ENCODE results near the gene BUB1B. TPM values are rescaled to one million over a fixed set of nuclear protein-coding genes. Genes with fewer than 3 reads are reported as not detected.

BUB1B gene
- total RNA-seq, 1 donor from 2014 or later: 1.7 TPM

GRCh38 chr15:40235201-40235885 is 74.5 kb downstream of the BUB1B start:
- intact Hi-C loops (cut with micrococcal nuclease): no loop called here
- ATAC-seq (no peak), DNase-seq (no peak)

GRCh38 chr15:40238532-40239403 is 77.9 kb downstream of the BUB1B start, which contains the start of gene PAK6:
PAK6 (plus strand) TSS chr15:40239063; CDS start chr15:40264786, 25,723 bp downstream.
- ATAC-seq (peak; percentile 82), DNase-seq (peak; percentile 47)
- intact Hi-C loops (cut with micrococcal nuclease): no loop called here

DNA sequence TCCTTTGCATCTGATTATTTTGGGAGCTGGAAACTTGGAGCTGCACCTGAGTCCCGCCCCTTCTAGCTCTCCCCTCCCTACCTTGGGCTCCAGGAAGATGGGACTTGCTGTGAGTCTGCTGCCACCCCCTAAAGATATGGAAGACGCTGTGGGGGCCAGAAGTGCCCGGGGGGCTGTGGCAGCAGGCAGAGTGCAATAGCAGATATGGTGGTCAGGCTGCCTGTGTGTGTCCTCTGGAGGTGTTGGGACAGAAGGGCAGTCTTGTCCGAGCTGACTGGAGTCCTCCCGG is 78.5 kb downstream of the BUB1B start:
- DNase-seq (no peak), ATAC-seq (no peak)
- intact Hi-C loops (cut with micrococcal nuclease): no loop called here

- DNase-seq: no peak
- no peak for ATAC-seq
- intact Hi-C loops (cut with micrococcal nuclease): no loop called here
These were observed 79.1 kb downstream of the BUB1B start for GRCh38 chr15:40239693-40240618.

DNA sequence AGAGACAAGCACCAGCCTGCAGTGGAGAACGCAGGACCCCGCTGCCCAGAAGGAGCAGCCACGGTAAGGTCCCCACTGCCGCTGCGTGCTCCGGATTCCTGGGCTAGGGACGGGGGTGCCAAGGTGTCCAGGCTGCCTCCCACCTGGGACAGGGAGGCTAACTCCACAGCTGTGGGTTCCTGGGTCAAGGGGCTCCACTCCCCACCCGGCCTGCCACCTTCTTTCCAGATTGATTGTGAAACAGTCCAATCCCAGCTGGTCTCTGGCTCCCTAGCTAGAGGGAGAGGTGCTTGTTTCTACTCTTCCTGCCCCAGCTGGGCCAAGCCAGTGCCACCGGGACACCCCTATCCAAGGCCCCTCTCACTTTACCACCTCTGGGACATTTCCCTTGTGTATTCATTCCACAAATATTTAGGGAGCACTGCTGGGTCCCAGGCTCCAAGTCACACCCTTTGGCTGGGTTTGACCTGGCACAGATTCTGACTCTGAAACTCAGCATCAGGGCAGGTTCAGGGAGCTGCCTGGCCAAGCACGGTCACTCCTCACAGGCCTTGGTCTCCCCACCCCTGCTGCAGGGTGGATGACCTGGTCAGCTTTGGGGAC is 79.9 kb downstream of the BUB1B start:
- ATAC-seq: no peak
- intact Hi-C loops (cut with micrococcal nuclease): no loop called here
- DNase-seq: no peak

- intact Hi-C loops (cut with micrococcal nuclease): no loop called here
- DNase-seq (no peak), ATAC-seq (no peak)
These were observed 80.7 kb downstream of the BUB1B start for GRCh38 chr15:40241269-40242212.

DNA sequence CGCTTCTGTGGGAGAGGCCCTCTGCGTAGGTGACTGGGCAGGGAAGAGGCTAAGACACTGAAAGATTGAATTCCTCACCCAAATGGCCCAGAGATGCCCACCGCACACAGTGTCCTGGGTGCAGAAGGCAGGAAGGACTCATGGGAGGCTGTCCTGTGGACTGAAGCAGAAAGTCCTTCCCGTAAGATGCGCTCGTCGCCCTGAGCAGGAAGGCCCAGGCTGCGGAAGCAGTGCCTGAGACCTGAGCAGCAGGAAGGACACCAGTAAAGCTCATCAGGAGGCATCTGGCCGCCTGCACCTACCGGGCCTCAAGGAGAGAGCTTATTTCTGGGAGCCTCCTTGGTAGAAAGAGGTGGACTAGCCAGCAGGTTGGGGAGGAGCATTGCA is 81.3 kb downstream of the BUB1B start:
- DNase-seq (no peak), ATAC-seq (no peak)
- intact Hi-C loops (cut with micrococcal nuclease): no loop called here

DNA sequence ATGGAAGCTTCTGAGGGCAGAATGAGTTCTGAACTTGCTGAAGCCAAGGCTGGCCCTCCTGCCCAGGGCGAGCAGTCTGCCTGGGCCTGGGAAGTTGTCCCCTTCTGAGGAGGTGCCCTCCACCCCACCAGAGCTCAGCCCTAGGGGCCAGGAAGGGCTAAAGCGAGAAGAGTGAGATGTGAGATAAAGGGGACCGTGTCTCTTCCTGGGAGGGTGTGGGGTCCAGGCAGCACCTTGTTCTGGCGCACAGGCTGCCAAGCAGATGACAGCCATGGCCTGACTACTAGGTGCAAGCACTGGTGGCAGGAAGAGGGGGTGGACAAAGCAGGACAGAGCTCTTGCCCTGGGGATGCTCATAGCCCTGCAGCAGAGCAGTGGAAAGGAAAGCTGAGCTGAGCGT is 81.7 kb downstream of the BUB1B start:
- ATAC-seq: no peak
- no peak for DNase-seq
- intact Hi-C loops (cut with micrococcal nuclease): no loop called here

GRCh38 chr15:40243126-40243810 is 82.4 kb downstream of the BUB1B start:
- intact Hi-C loops (cut with micrococcal nuclease): no loop called here
- ATAC-seq (no peak), DNase-seq (no peak)

- intact Hi-C loops (cut with micrococcal nuclease): no loop called here
- no peak for DNase-seq
- no peak for ATAC-seq
These were observed 84.2 kb downstream of the BUB1B start for GRCh38 chr15:40244961-40245523.

GRCh38 chr15:40245666-40246450 is 85.0 kb downstream of the BUB1B start:
- DNase-seq (no peak), ATAC-seq (no peak)
- intact Hi-C loops (cut with micrococcal nuclease): no loop called here

- ATAC-seq (no peak), DNase-seq (no peak)
- intact Hi-C loops (cut with micrococcal nuclease): no loop called here
These were observed 85.8 kb downstream of the BUB1B start for GRCh38 chr15:40246496-40247280.

GRCh38 chr15:40247406-40247971 is 86.6 kb downstream of the BUB1B start:
- DNase-seq: no peak
- intact Hi-C loops (cut with micrococcal nuclease): no loop called here
- no peak for ATAC-seq

DNA sequence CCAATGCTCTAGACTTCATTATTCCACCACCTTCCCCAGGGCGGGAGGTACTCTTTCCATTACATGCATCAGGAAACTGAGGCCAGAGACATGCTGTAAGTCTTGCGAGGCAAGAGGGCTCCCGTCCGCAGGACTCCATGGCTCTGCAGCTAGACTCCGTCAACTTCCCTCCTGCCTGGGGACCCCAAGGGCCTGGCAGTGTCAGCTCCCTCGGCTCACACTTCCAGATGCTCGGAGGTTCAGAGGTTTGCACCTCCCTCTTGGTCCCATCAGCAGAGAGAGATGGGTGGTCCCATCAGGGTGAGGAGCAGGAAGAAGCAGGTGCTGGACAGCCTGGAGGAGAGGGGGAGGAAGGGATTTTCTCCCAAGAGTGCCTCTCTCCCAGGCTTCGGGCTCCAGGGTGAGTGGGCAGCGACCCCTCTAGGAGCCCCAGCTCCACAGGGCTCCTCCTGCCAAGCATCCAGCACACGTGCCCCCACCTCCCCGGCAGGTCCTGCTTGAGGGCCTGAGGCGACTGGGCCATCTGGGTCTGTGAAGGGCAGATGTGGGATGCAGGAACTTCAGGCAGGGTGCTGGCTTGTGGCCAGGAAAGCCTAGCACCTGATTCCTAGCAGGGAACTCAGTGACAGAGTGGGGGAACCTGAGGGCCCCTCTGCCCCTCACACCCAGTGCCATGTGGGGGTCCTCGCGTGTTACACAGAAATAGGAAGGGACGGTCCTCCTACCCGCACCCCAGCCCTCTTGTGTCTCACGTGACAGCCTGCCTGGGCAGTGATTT is 87.3 kb downstream of the BUB1B start:
- DNase-seq (no peak), ATAC-seq (no peak)

More for the DNA sequence above, 87.3 kb downstream of the BUB1B start:
- intact Hi-C loops (cut with micrococcal nuclease): no loop called here
